ENCODE results near the gene PLEKHA6. TPM values are rescaled to one million over a fixed set of nuclear protein-coding genes. Genes with fewer than 3 reads are reported as not detected.
A peak's percentile ranks its signal among the peaks of the same experiment; 100 is the strongest.

Gene PLEKHA6
- total RNA-seq, 6 donors from 2014 or later = 3.3 to 6.9 (median 4.9) TPM

DNA sequence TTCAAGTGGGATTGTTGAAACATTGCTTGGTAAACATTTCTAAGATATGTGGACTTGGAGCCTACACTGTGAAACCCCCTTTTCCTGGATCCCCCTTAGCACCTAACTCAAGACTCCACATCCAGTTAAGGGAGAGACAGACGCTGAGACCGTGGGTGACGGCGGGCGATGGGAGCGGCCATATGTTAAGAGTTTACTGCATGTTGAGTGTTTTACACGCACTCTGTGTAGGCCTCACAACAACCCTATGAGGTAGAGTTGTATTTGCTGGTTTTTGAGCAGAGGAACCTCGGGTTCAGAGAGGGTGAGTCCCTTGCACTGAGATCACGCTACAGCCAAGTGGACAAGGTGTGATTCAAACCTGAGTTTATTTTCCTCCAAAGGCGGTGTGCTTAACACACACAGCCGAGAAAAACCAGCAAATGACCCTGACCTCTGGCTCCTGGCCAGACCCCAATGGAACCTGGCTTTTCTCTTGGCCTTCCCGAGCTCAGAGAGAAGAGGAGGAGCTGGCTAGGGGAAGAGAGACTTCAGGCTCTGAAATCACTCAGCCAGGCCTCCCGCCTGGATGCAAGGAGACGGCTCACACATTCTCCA lies 99.0 kb downstream of the PLEKHA6 start:
- peak in 1 of 2 donors; percentile 49 for DNase-seq
- 86 to 94% methylated on average over 13 to 14 of the region's 14 CpGs for WGBS, 2 donors

GRCh38 chr1:204259782-204260181 lies 99.9 kb downstream of the PLEKHA6 start:
- 95 to 99% methylated on average over 5 of the region's 5 CpGs for WGBS, 2 donors
- H3K27me3 ChIP-seq = no peaks in the 10 kb centered on the region
- ATAC-seq (ENCODE audit: low FRiP score in 2 of 2) = no peak
- no peaks in the 10 kb centered on the region for H3K4me1 ChIP-seq
- H3K36me3 ChIP-seq = no peaks in the 10 kb centered on the region
- no peak overlapping the region for H3K4me3 ChIP-seq
- no peak overlapping the region for H3K27ac ChIP-seq
- DNase-seq = no peak
- TF ChIP-seq POLR2A (IDR thresholded peaks at IDR 0.05) (no peak), POLR2AphosphoS5 (IDR thresholded peaks at IDR 0.05) (no peak), EP300 (IDR thresholded peaks at IDR 0.05) (no peak), CTCF (IDR thresholded peaks at IDR 0.05) (no peak)
- no peaks in the 10 kb centered on the region for H3K9me3 ChIP-seq

More for the DNA sequence above, 99.0 kb downstream of the PLEKHA6 start:
- H3K4me1 ChIP-seq = peaks cover 0 to 2% (median 0%) of the 10 kb centered on the region in 4 donors
- no peak for ATAC-seq (ENCODE audit: low FRiP score in 2 of 2)
- no peaks in the 10 kb centered on the region for H3K36me3 ChIP-seq
- no peak overlapping the region for H3K4me3 ChIP-seq
- H3K9me3 ChIP-seq = no peaks in the 10 kb centered on the region
- no peaks in the 10 kb centered on the region for H3K27me3 ChIP-seq
- no peak overlapping the region for H3K27ac ChIP-seq
- TF ChIP-seq CTCF (IDR thresholded peaks at IDR 0.05) (no peak), POLR2A (IDR thresholded peaks at IDR 0.05) (no peak)

GRCh38 chr1:204259196-204259595 lies 100.5 kb downstream of the PLEKHA6 start:
- Histone ChIP-seq H3K27me3 (no peaks in the 10 kb centered on the region), H3K4me1 (peaks cover 0 to 4% (median 2%) of the 10 kb centered on the region in 4 donors), H3K36me3 (no peaks in the 10 kb centered on the region), H3K9me3 (no peaks in the 10 kb centered on the region), H3K27ac (no peak overlapping the region), H3K4me3 (no peak overlapping the region)
- DNase-seq (peak in 1 of 2 donors; percentile 63), ATAC-seq (ENCODE audit: low FRiP score in 2 of 2) (no peak)
- 90 to 96% methylated on average over 12 to 18 of the region's 18 CpGs for WGBS, 2 donors
- TF ChIP-seq CTCF (IDR thresholded peaks at IDR 0.05) = no peak
- TF ChIP-seq EP300 (IDR thresholded peaks at IDR 0.05) = no peak
- TF ChIP-seq POLR2A (IDR thresholded peaks at IDR 0.05) = no peak

DNA sequence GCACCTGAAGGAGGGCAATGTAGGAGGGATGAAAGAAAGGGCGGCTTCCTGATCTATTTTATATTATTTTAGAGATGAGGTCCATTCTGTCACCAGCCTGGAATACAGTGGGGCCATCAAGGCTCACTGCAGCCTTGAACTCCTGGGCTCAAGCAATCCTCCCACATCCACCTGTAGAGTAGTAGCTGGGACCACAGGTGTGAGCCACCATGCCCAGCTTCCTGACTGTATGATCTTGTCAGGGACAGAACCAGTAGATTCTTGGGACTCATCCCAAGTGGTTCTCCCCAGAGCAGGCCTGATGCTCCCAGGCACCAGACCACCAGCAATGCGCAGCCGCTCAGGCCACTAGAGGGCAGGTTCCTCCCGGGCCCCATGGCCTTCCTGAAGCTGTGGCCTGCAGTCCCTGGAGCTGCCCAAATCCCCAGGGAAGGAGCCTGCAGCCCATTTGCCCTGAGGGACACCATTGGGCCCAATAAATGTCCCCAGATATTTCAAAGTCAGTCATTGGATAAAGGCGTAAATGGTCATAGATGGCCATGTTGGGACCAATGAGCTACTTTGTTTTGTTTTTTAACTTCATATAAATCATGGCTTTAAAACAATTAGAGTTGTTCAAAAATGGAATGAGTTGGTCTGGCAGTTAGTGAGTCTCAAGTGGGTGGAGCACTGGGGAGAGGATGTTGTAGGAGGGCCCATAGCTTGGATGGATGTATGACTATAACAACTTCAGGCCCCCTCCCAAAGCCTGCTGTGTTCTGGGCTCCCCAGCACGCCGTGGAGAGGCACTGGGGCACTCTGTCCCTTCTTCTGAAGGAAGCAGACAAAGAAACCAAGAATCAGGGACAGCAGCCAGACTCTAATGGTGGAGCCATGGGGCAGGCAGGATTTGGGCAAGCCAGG lies 101.3 kb downstream of the PLEKHA6 start:
- no peak overlapping the region for H3K4me3 ChIP-seq
- no peaks in the 10 kb centered on the region for H3K27me3 ChIP-seq
- H3K4me1 ChIP-seq = peaks cover 0 to 7% (median 2%) of the 10 kb centered on the region in 4 donors
- peak; percentile 59 to 80 for DNase-seq
- no peaks in the 10 kb centered on the region for H3K36me3 ChIP-seq
- TF ChIP-seq CTCF (IDR thresholded peaks at IDR 0.05) (peak; percentile 53 to 77 (median 66)), POLR2AphosphoS5 (IDR thresholded peaks at IDR 0.05) (no peak)
- no peak overlapping the region for H3K27ac ChIP-seq
- no peaks in the 10 kb centered on the region for H3K9me3 ChIP-seq
- 69 to 93% methylated on average over 4 to 7 of the region's 7 CpGs for WGBS, 2 donors
- ATAC-seq (ENCODE audit: low FRiP score in 2 of 2) = peak in 1 of 2 donors; percentile 42
